Endodermal cell (in vitro differentiated cells): ENCODE results near the gene JADE2. TPM values are rescaled to one million over a fixed set of nuclear protein-coding genes. Genes with fewer than 3 reads are reported as not detected.

Experiments used
- DNase-seq: peaks from one replicate; pipeline ENCODE4 v3.0.0-alpha.2; 2017
- H3K27ac ChIP-seq: 2 replicates; pipeline ENCODE4 v1.5.1; 2013; ENCODE audit warnings: mild to moderate bottlenecking, low read depth, low read length, moderate library complexity
- H3K27me3 ChIP-seq: 2 replicates; pipeline ENCODE4 v1.6.1; 2013; ENCODE audit warnings: mild to moderate bottlenecking, low read length, moderate library complexity; ENCODE audit not compliant: insufficient read depth, control insufficient read depth, poor library complexity, severe bottlenecking
- H3K36me3 ChIP-seq: 2 replicates; pipeline ENCODE4 v1.7.0; 2013; ENCODE audit warnings: mild to moderate bottlenecking, low read length, moderate library complexity; ENCODE audit not compliant: control insufficient read depth, insufficient read depth
- H3K4me1 ChIP-seq: one replicate; pipeline ENCODE4 v1.7.0; 2013; ENCODE audit warnings: low read length; ENCODE audit not compliant: control insufficient read depth, insufficient read depth
- H3K4me3 ChIP-seq: 2 replicates; pipeline ENCODE4 v1.5.1; 2013; ENCODE audit warnings: mild to moderate bottlenecking, low read length, moderate library complexity
- H3K9ac ChIP-seq: 2 replicates; pipeline ENCODE4 v1.6.1; 2013; ENCODE audit warnings: mild to moderate bottlenecking, low read length, moderate library complexity; ENCODE audit not compliant: poor library complexity, severe bottlenecking; ENCODE audit errors: extremely low read depth
- H3K9me3 ChIP-seq: 2 replicates; pipeline ENCODE4 v1.6.1; 2013; ENCODE audit warnings: mild to moderate bottlenecking, low read length, moderate library complexity; ENCODE audit not compliant: control insufficient read depth
- H3K27ac Mint-ChIP-seq: 2 replicates; pipeline ENCODE4 v1.8.0; 2020; ENCODE audit warnings: mixed read lengths
- H3K27me3 Mint-ChIP-seq: 2 replicates; pipeline ENCODE4 v1.8.0; 2021; ENCODE audit warnings: mild to moderate bottlenecking, mixed read lengths; ENCODE audit not compliant: insufficient read depth
- H3K36me3 Mint-ChIP-seq: 2 replicates; pipeline ENCODE4 v1.8.0; 2020; ENCODE audit warnings: low read depth, mixed read lengths
- H3K4me1 Mint-ChIP-seq: 2 replicates; pipeline ENCODE4 v1.8.0; 2020; ENCODE audit warnings: mixed read lengths
- H3K4me3 Mint-ChIP-seq: 2 replicates; pipeline ENCODE4 v1.8.0; 2020; ENCODE audit warnings: mild to moderate bottlenecking, moderate library complexity, mixed read lengths
- H3K9me3 Mint-ChIP-seq: 2 replicates; pipeline ENCODE4 v1.8.0; 2020; ENCODE audit warnings: mild to moderate bottlenecking, mixed read lengths
- CTCF ChIP-seq: fragments of 200-600 bp; sonication (generic); conservative IDR thresholded peaks from 2 replicates; pipeline ENCODE4 v1.5.0; 2021; ENCODE audit warnings: antibody characterized with exemption, mild to moderate bottlenecking
- WGBS, 2 experiments: methylation state at CpG; one replicate each; pipeline versions ENCODE4 v1.1.5 to v1.1.7; 2013; ENCODE audit warnings: missing lambda C conversion rate in 2 of 2, mixed read lengths in 1 of 2; ENCODE audit not compliant: insufficient coverage in 1 of 2, insufficient read length in 1 of 2; 5-methylcytosine and 5-hydroxymethylcytosine counted together
- total RNA-seq, 2 donors: library from RNA; stranded (reverse); fragmentation: NEBNext Ultra II Directional in 1 of 2; extraction: Animal tissue kit (Norgen Biotek cat#: 25700) in 1 of 2; gene quantifications; 2 replicates in 1 of 2; 3 replicates in 1 of 2; pipeline ENCODE4 v1.2.1, GENCODE V29; 2021

Gene JADE2
- total RNA-seq, 2 donors from 2014 or later = 33.9 to 51.9 TPM

GRCh38 chr5:134574521-134574920 lies 49.1 kb downstream of the JADE2 start:
- no peaks in the 10 kb centered on the region for H3K4me1 ChIP-seq
- no peak overlapping the region for H3K9ac ChIP-seq
- Mint-ChIP-seq H3K27me3 (no peaks in the 10 kb centered on the region), H3K4me3 (no peak overlapping the region), H3K9me3 (no peaks in the 10 kb centered on the region), H3K27ac (no peak overlapping the region), H3K36me3 (peaks cover 74% of the 10 kb centered on the region), H3K4me1 (no peaks in the 10 kb centered on the region)
- no peak overlapping the region for H3K4me3 ChIP-seq
- no peak overlapping the region for H3K27ac ChIP-seq
- DNase-seq = no peak
- TF ChIP-seq CTCF = no peak
- H3K9me3 ChIP-seq = no peaks in the 10 kb centered on the region
- H3K36me3 ChIP-seq = peaks cover 39% of the 10 kb centered on the region
- H3K27me3 ChIP-seq = no peaks in the 10 kb centered on the region
- WGBS, 2 experiments = 87 to 91% methylated on average over 3 to 4 of the region's 4 CpGs

- no peaks in the 10 kb centered on the region for H3K4me1 Mint-ChIP-seq
- H3K36me3 Mint-ChIP-seq = peaks cover 71% of the 10 kb centered on the region
- H3K4me3 Mint-ChIP-seq = no peak overlapping the region
- H3K27me3 ChIP-seq = no peaks in the 10 kb centered on the region
- WGBS, 2 experiments = 77 to 88% methylated on average over 2 of the region's 2 CpGs
- H3K9ac ChIP-seq = no peak overlapping the region
- H3K9me3 ChIP-seq = no peaks in the 10 kb centered on the region
- no peak overlapping the region for H3K27ac ChIP-seq
- peaks cover 39% of the 10 kb centered on the region for H3K36me3 ChIP-seq
- peak overlapping the region; percentile 5 for H3K27ac Mint-ChIP-seq
- no peaks in the 10 kb centered on the region for H3K9me3 Mint-ChIP-seq
- H3K27me3 Mint-ChIP-seq = no peaks in the 10 kb centered on the region
- no peak for DNase-seq
- TF ChIP-seq CTCF = no peak
- H3K4me3 ChIP-seq = no peak overlapping the region
- H3K4me1 ChIP-seq = no peaks in the 10 kb centered on the region
Measured at GRCh38 chr5:134575316-134575715, 49.8 kb downstream of the JADE2 start.

- 91 to 96% methylated on average over 7 to 12 of the region's 12 CpGs for WGBS, 2 experiments
- Mint-ChIP-seq H3K27ac (peak overlapping the region; percentile 58), H3K27me3 (no peaks in the 10 kb centered on the region), H3K36me3 (peaks cover 62% of the 10 kb centered on the region), H3K4me3 (no peak overlapping the region), H3K4me1 (no peaks in the 10 kb centered on the region), H3K9me3 (no peaks in the 10 kb centered on the region)
- no peaks in the 10 kb centered on the region for H3K27me3 ChIP-seq
- no peaks in the 10 kb centered on the region for H3K4me1 ChIP-seq
- H3K9ac ChIP-seq = no peak overlapping the region
- no peak overlapping the region for H3K27ac ChIP-seq
- H3K36me3 ChIP-seq = peaks cover 39% of the 10 kb centered on the region
- no peaks in the 10 kb centered on the region for H3K9me3 ChIP-seq
- TF ChIP-seq CTCF = no peak
- no peak overlapping the region for H3K4me3 ChIP-seq
- DNase-seq = no peak
Measured at GRCh38 chr5:134576386-134577021, 51.0 kb downstream of the JADE2 start.
